HCT116 (cell line): ENCODE measurements around the gene PCCA. TPM values are rescaled to one million over a fixed set of nuclear protein-coding genes. Genes with fewer than 3 reads are reported as not detected.

Source experiments
- ATAC-seq: fragments of 200-7000 bp; cut with Tn5 transposase; 2 replicates; pipeline ENCODE4 v1.9.1; 2020; ENCODE audit warnings: mild to moderate bottlenecking, moderate library complexity
- BruUV-seq: library from RNA; stranded (reverse); fragments of 400-500 nt; replicated peaks from 2 replicates; lab custom pipeline; 2021; lab: Mats Ljungman, UMichigan
- CTCF ChIA-PET: fragments of 300-600 bp; sonication (Branson Sonifier 250); formaldehyde crosslinking; loops from one replicate; lab custom pipeline; 2021; ENCODE audit warnings: antibody characterized with exemption; lab: Charles Lee
- POLR2A ChIA-PET: fragments of 300-600, 350-600 bp; sonication (Branson Sonifier 250); formaldehyde crosslinking; loops from one replicate; lab custom pipeline; 2021; ENCODE audit warnings: antibody characterized with exemption; lab: Charles Lee
- RAD21 ChIA-PET, 2 experiments: fragments of 300-600 bp; sonication (Branson Sonifier 250); formaldehyde crosslinking; loops; one replicate each; lab custom pipeline; 2023; ENCODE audit warnings: low total read pairs in 2 of 2; ENCODE audit not compliant: uncharacterized antibody in 2 of 2, unreplicated experiment in 2 of 2, low non-redundant PET in 1 of 2; lab: Charles Lee
- DNase-seq: peaks from one replicate; pipeline ENCODE4 v3.0.0-alpha.2; 2010; ENCODE audit warnings: low read depth, low spot score
- H2AFZ ChIP-seq: fragments of 200-600 bp; shearing (Covaris generic), sonication (generic); 2 replicates; pipeline ENCODE4 v1.6.1; 2017; ENCODE audit warnings: low read depth, mixed run types, mixed read lengths, antibody characterized with exemption, low read length; ENCODE audit not compliant: poor library complexity, severe bottlenecking
- H3K27ac ChIP-seq: 2 replicates; pipeline ENCODE4 v1.5.1; 2012; ENCODE audit warnings: low read depth, low read length
- H3K27me3 ChIP-seq: fragments of 200-600 bp; sonication (generic); 2 replicates; pipeline ENCODE4 v1.6.1; 2016; ENCODE audit warnings: mixed run types, low read length, mixed read lengths; ENCODE audit not compliant: insufficient read depth
- H3K36me3 ChIP-seq, 2 experiments: fragments of 200-500 bp in 1 of 2; fragments of 200-600 bp in 1 of 2; sonication (Bioruptor generic) in 1 of 2; sonication (generic) in 1 of 2; 2 replicates each; pipeline versions ENCODE4 v1.5.1 to v1.6.1; 2014 to 2016; ENCODE audit warnings: low read length in 2 of 2, inconsistent platforms in 1 of 2, mixed read lengths in 1 of 2, mixed run types in 1 of 2; ENCODE audit not compliant: insufficient read depth in 2 of 2, control insufficient read depth in 1 of 2
- H3K4me1 ChIP-seq, 2 experiments: fragments of 200-600 bp in 1 of 2; sonication (generic) in 1 of 2; 2 replicates each; pipeline versions ENCODE4 v1.5.1 to v1.6.1; 2012 to 2017; ENCODE audit warnings: low read length in 2 of 2, inconsistent platforms in 1 of 2, mild to moderate bottlenecking in 1 of 2, mixed read lengths in 1 of 2, mixed run types in 1 of 2, moderate library complexity in 1 of 2; ENCODE audit not compliant: insufficient read depth in 2 of 2, control insufficient read depth in 1 of 2
- H3K4me2 ChIP-seq: fragments of 200-600 bp; sonication (generic); 2 replicates; pipeline ENCODE4 v1.6.1; 2017; ENCODE audit warnings: mixed run types, low read length, mixed read lengths
- H3K4me3 ChIP-seq, 2 experiments: fragments of 200-600 bp in 1 of 2; sonication (generic) in 1 of 2; replicated peaks in 1 of 2; 2 replicates each; pipeline ENCODE4 v1.5.1; 2011 to 2016; ENCODE audit warnings: low read length in 2 of 2, control low read depth in 1 of 2, low read depth in 1 of 2, mild to moderate bottlenecking in 1 of 2, mixed read lengths in 1 of 2, mixed run types in 1 of 2
- H3K79me2 ChIP-seq: fragments of 200-600 bp; sonication (generic); 2 replicates; pipeline ENCODE4 v1.6.1; 2017; ENCODE audit warnings: mild to moderate bottlenecking, mixed run types, low read length, moderate library complexity, mixed read lengths; ENCODE audit not compliant: insufficient read depth
- H3K9ac ChIP-seq: fragments of 200-600 bp; sonication (generic); 2 replicates; pipeline ENCODE4 v1.6.1; 2016; ENCODE audit warnings: low read length, mixed read lengths
- H3K9me2 ChIP-seq: fragments of 200-600 bp; sonication (generic), shearing (Covaris generic); 2 replicates; pipeline ENCODE4 v1.6.1; 2017; ENCODE audit warnings: mixed run types, mild to moderate bottlenecking, moderate library complexity; ENCODE audit not compliant: insufficient read depth
- H3K9me3 ChIP-seq, 2 experiments: fragments of 200-500 bp in 1 of 2; fragments of 200-600 bp in 1 of 2; sonication (Bioruptor generic) in 1 of 2; sonication (generic) in 1 of 2; 2 replicates each; pipeline ENCODE4 v1.6.1; 2014 to 2017; ENCODE audit warnings: low read length in 2 of 2, mixed read lengths in 2 of 2, inconsistent platforms in 1 of 2, low read depth in 1 of 2, mild to moderate bottlenecking in 1 of 2, mixed run types in 1 of 2, moderate library complexity in 1 of 2; ENCODE audit not compliant: control insufficient read depth in 1 of 2, insufficient read depth in 1 of 2
- H4K20me1 ChIP-seq: fragments of 200-600 bp; sonication (generic), shearing (Covaris generic); 2 replicates; pipeline ENCODE4 v1.6.1; 2017; ENCODE audit warnings: mixed run types, mild to moderate bottlenecking, moderate library complexity; ENCODE audit not compliant: insufficient read depth
- ATF3 ChIP-seq: IDR thresholded peaks from 2 replicates; pipeline ENCODE4 v1.6.1; 2012
- CEBPB ChIP-seq: IDR thresholded peaks from 2 replicates; pipeline ENCODE4 v1.6.1; 2012; ENCODE audit warnings: low read depth
- CTCF ChIP-seq, 3 experiments: fragments of 200-600 bp in 1 of 3; sonication (generic) in 1 of 3; IDR thresholded peaks in 2 of 3; conservative IDR thresholded peaks in 1 of 3; 2 replicates each; pipeline ENCODE4 v1.5.1; 2012 to 2017; ENCODE audit warnings: low read depth in 2 of 3, low read length in 2 of 3, antibody characterized with exemption in 1 of 3, borderline replicate concordance in 1 of 3, control low read depth in 1 of 3, mild to moderate bottlenecking in 1 of 3, mixed read lengths in 1 of 3, mixed run types in 1 of 3, moderate library complexity in 1 of 3; ENCODE audit not compliant: insufficient read depth in 1 of 3
- EGR1 ChIP-seq: IDR thresholded peaks from 2 replicates; pipeline ENCODE4 v1.6.1; 2012; ENCODE audit warnings: low read depth
- ELF1 ChIP-seq: IDR thresholded peaks from 2 replicates; pipeline ENCODE4 v1.6.1; 2012; ENCODE audit warnings: low read depth, borderline replicate concordance
- EZH2 ChIP-seq: fragments of 200-600 bp; sonication (generic); IDR thresholded peaks from 2 replicates; pipeline ENCODE4 v1.6.1; 2017; ENCODE audit warnings: antibody characterized with exemption, mixed run types
- FOSL1 ChIP-seq: IDR thresholded peaks from 2 replicates; pipeline ENCODE4 v1.6.1; 2012; ENCODE audit warnings: low read depth
- JUND ChIP-seq: IDR thresholded peaks from 2 replicates; pipeline ENCODE4 v1.6.1; 2012
- MAX ChIP-seq: IDR thresholded peaks from 2 replicates; pipeline ENCODE4 v1.6.1; 2012
- POLR2A ChIP-seq: IDR thresholded peaks from 2 replicates; pipeline ENCODE4 v1.7.0; 2011; ENCODE audit warnings: borderline replicate concordance; ENCODE audit not compliant: insufficient read depth, insufficient read length; ENCODE audit errors: extremely low read depth
- POLR2AphosphoS5 ChIP-seq: IDR thresholded peaks from 2 replicates; pipeline ENCODE4 v1.6.1; 2011; ENCODE audit warnings: mild to moderate bottlenecking, low read depth, low read length, moderate library complexity
- RAD21 ChIP-seq: IDR thresholded peaks from 2 replicates; pipeline ENCODE4 v1.6.1; 2012; ENCODE audit warnings: low read depth, mild to moderate bottlenecking
- REST ChIP-seq: IDR thresholded peaks from 2 replicates; pipeline ENCODE4 v1.6.1; 2012; ENCODE audit warnings: low read depth
- SIN3A ChIP-seq: IDR thresholded peaks from 2 replicates; pipeline ENCODE4 v1.6.1; 2012; ENCODE audit warnings: low read depth
- SP1 ChIP-seq: IDR thresholded peaks from 2 replicates; pipeline ENCODE4 v1.6.1; 2012; ENCODE audit warnings: low read depth
- SRF ChIP-seq: IDR thresholded peaks from 2 replicates; pipeline ENCODE4 v1.6.1; 2012; ENCODE audit warnings: low read depth
- TCF7L2 ChIP-seq: IDR thresholded peaks from 2 replicates; pipeline ENCODE4 v1.7.0; 2011; ENCODE audit warnings: borderline replicate concordance, inconsistent platforms; ENCODE audit not compliant: insufficient read depth, insufficient read length; ENCODE audit errors: extremely low read depth
- ZBTB33 ChIP-seq: IDR thresholded peaks from 2 replicates; pipeline ENCODE4 v1.6.1; 2011; ENCODE audit warnings: mild to moderate bottlenecking, low read length, moderate library complexity; ENCODE audit not compliant: insufficient replicate concordance; ENCODE audit errors: extremely low read depth
- ZFX ChIP-seq: fragments of 450-650 bp; IDR thresholded peaks from 2 replicates; pipeline ENCODE4 v1.6.1; 2017
- intact Hi-C: fragments of 100-400 bp; cut with micrococcal nuclease; formaldehyde crosslinking; loops from 2 replicates; pipeline ENCODE4 v1.10.0; 2022
- total RNA-seq: library from RNA; stranded (reverse); gene quantifications from one replicate; pipeline ENCODE4 v1.2.1, GENCODE V29; 2021; ENCODE audit not compliant: unreplicated experiment

PCCA gene
- total RNA-seq, 1 experiment from 2014 or later: 23.0 TPM

GRCh38 chr13:100274942-100275506 lies 186.1 kb downstream of the PCCA start:
- ChIA-PET CTCF (no interaction called here), RAD21 (no interaction called here), POLR2A (no interaction called here)
- TF ChIP-seq ATF3 (no peak), ZFX (no peak), REST (no peak), FOSL1 (no peak), ZBTB33 (no peak), TCF7L2 (no peak), CTCF (IDR thresholded peaks at IDR 0.05 in 2 of 3, conservative IDR thresholded peaks at IDR 0.05 in 1 of 3; ENCODE audit: borderline replicate concordance in 1 of 3, insufficient read depth in 1 of 3, low read depth in 2 of 3, low read length in 2 of 3) (no peak), RAD21 (no peak), SP1 (no peak), MAX (no peak), EZH2 (no peak), POLR2AphosphoS5 (no peak), ELF1 (no peak), CEBPB (no peak), POLR2A (no peak), JUND (no peak), EGR1 (no peak), SRF (no peak), SIN3A (no peak)
- no peaks in the 10 kb centered on the region for H3K27me3 ChIP-seq
- no peak overlapping the region for H3K9ac ChIP-seq
- no peak overlapping the region for H3K27ac ChIP-seq
- intact Hi-C loops: no loop called here
- no peaks in the 10 kb centered on the region for H4K20me1 ChIP-seq
- H2AFZ ChIP-seq: no peak overlapping the region
- H3K36me3 ChIP-seq: no peaks in the 10 kb centered on the region
- H3K4me3 ChIP-seq: no peak overlapping the region
- BruUV-seq: no TSS peak
- no peak overlapping the region for H3K4me2 ChIP-seq
- H3K4me1 ChIP-seq: no peaks in the 10 kb centered on the region; a peak in 1 of 4 replicates
- DNase-seq (no peak), ATAC-seq (no peak)
- H3K9me2 ChIP-seq: no peaks in the 10 kb centered on the region
- no peaks in the 10 kb centered on the region for H3K79me2 ChIP-seq
- no peaks in the 10 kb centered on the region for H3K9me3 ChIP-seq
